SU-DHL-6 (cell line): ENCODE results near the gene PTPRN2.

Experiments
- CTCF ChIP-seq: fragments of 200-600 bp; sonication (generic); IDR thresholded peaks from one replicate; pipeline ENCODE4 v1.5.1; 2017; ENCODE audit warnings: antibody characterized with exemption, mild to moderate bottlenecking, low read length, moderate library complexity; ENCODE audit not compliant: insufficient read depth, poor library complexity, severe bottlenecking
- EZH2phosphoT487 ChIP-seq: fragments of 200-600 bp; sonication (generic), shearing (Covaris generic); conservative IDR thresholded peaks from 2 replicates; pipeline ENCODE4 v1.6.1; 2018; ENCODE audit warnings: mild to moderate bottlenecking, antibody characterized with exemption, low read length, moderate library complexity, mixed read lengths

GRCh38 chr7:157501581-157501980 lies 1086.0 kb downstream of the PTPRN2 start:
- TF ChIP-seq CTCF = no peak
- no peak for TF ChIP-seq EZH2phosphoT487
